ENCODE results near the gene MT1B. TPM values are rescaled to one million over a fixed set of nuclear protein-coding genes. Genes with fewer than 3 reads are reported as not detected.
A peak's percentile ranks its signal among the peaks of the same experiment; 100 is the strongest.

MT1B gene
- total RNA-seq, 1 experiment from 2014 or later, result not detected

GRCh38 chr16:56658327-56658875 lies 6.7 kb downstream of the MT1B start:
- no peak for DNase-seq
- Histone ChIP-seq H3K4me1 (ENCODE audit: insufficient read depth, low read length) (peaks cover 2% of the 10 kb centered on the region; the same call in 1 of the 2 replicates), H4K91ac (ENCODE audit: insufficient read length, low read depth, low read length) (no peak overlapping the region), H2AFZ (ENCODE audit: low read length) (no peak overlapping the region), H3K79me2 (ENCODE audit: insufficient read depth, low read length) (no peaks in the 10 kb centered on the region), H2BK15ac (ENCODE audit: low read depth, low read length) (no peak overlapping the region), H3K27ac (ENCODE audit: insufficient read length, low read depth, low read length) (no peak overlapping the region), H2BK120ac (ENCODE audit: low read depth, low read length, poor library complexity, severe bottlenecking) (no peak overlapping the region), H3K23me2 (ENCODE audit: insufficient read length, low read depth, low read length, poor library complexity, severe bottlenecking) (peaks cover 6% of the 10 kb centered on the region), H3K27me3 (ENCODE audit: insufficient read depth, low read length) (peaks cover 29% of the 10 kb centered on the region; the same call in 1 of the 2 replicates), H2BK12ac (ENCODE audit: insufficient read length, low read depth, low read length) (no peak overlapping the region), H3K4ac (ENCODE audit: low read depth, low read length) (no peak overlapping the region), H3K4me2 (ENCODE audit: insufficient read depth, insufficient read length, low read length) (peak overlapping the region; percentile 81), H3K56ac (ENCODE audit: insufficient read length, low read depth, low read length) (no peak overlapping the region), H3K9ac (ENCODE audit: extremely low read depth, insufficient read length, low read length) (no peak overlapping the region), H3K9me3 (ENCODE audit: control insufficient read depth, low read depth, low read length) (no peaks in the 10 kb centered on the region), H2BK5ac (ENCODE audit: insufficient read length, low read length) (no peak overlapping the region), H3K79me1 (ENCODE audit: insufficient read depth, low read depth, low read length, poor library complexity, severe bottlenecking) (no peaks in the 10 kb centered on the region), H3K18ac (ENCODE audit: insufficient read length, low read depth, low read length) (no peak overlapping the region), H2BK20ac (ENCODE audit: low read depth, low read length, poor library complexity, severe bottlenecking) (no peak overlapping the region), H3K14ac (ENCODE audit: insufficient read depth, low read length) (no peak overlapping the region), H4K5ac (ENCODE audit: insufficient read length, low read depth, low read length) (no peak overlapping the region), H3T11ph (ENCODE audit: low read length) (no peak overlapping the region), H4K20me1 (ENCODE audit: control insufficient read depth, insufficient read depth, insufficient read length) (no peaks in the 10 kb centered on the region), H2AK5ac (ENCODE audit: insufficient read length, low read length) (no peak overlapping the region), H3K23ac (ENCODE audit: insufficient read length, low read depth, low read length) (no peak overlapping the region), H4K8ac (replicated peaks; ENCODE audit: insufficient read length, low read depth, low read length) (no peak overlapping the region)
- Mint-ChIP-seq H3K27me3 (ENCODE audit: low read depth) (peaks cover 77% of the 10 kb centered on the region), H3K4me3 (peak overlapping the region; percentile 84 to 91), H3K9me3 (no peaks in the 10 kb centered on the region), H3K36me3 (ENCODE audit: insufficient read depth in 1 of 3, low read depth in 3 of 3) (no peaks in the 10 kb centered on the region), H3K27ac (no peak overlapping the region), H3K4me1 (peaks cover 21 to 27% of the 10 kb centered on the region in 2 experiments)
- no CpG with 5 or more reads among the region's 10 CpGs for WGBS (ENCODE audit: extremely low coverage, insufficient read length, low lambda C conversion rate)
- no peak for TF ChIP-seq CTCF (conservative IDR thresholded peaks at IDR 0.05)

Measured in H9 (cell line).